ENCODE measurements around the gene NTM. TPM values are rescaled to one million over a fixed set of nuclear protein-coding genes. Genes with fewer than 3 reads are reported as not detected.

The NTM gene
- total RNA-seq, 2 donors from 2014 or later = not detected

GRCh38 chr11:131982154-131982553 is 611.7 kb downstream of the NTM start:
- H3K4me3 ChIP-seq = no peak overlapping the region
- no peaks in the 10 kb centered on the region for H3K36me3 ChIP-seq
- DNase-seq (ENCODE audit: low spot score) = no peak
- no peak for ATAC-seq (ENCODE audit: insufficient number of reproducible peaks, low FRiP score, low read depth)
- no peaks in the 10 kb centered on the region for H3K27me3 ChIP-seq (replicated peaks; ENCODE audit: insufficient read depth)
- H3K9me3 ChIP-seq = no peaks in the 10 kb centered on the region
- no peak for TF ChIP-seq CTCF (IDR thresholded peaks at IDR 0.05)
- no peak overlapping the region for H3K27ac ChIP-seq
- no peaks in the 10 kb centered on the region for H3K4me1 ChIP-seq (ENCODE audit: control insufficient read depth in 1 of 2, low read depth in 2 of 2)

GRCh38 chr11:131985846-131986301 is 615.5 kb downstream of the NTM start:
- ATAC-seq (ENCODE audit: insufficient number of reproducible peaks, low FRiP score, low read depth) = no peak
- no peak for TF ChIP-seq CTCF (IDR thresholded peaks at IDR 0.05)
- H3K4me3 ChIP-seq = no peak overlapping the region
- DNase-seq (ENCODE audit: low spot score) = no peak
- H3K9me3 ChIP-seq = no peaks in the 10 kb centered on the region
- no peaks in the 10 kb centered on the region for H3K4me1 ChIP-seq (ENCODE audit: control insufficient read depth in 1 of 2, low read depth in 2 of 2)
- no peaks in the 10 kb centered on the region for H3K36me3 ChIP-seq
- no peak overlapping the region for H3K27ac ChIP-seq
- H3K27me3 ChIP-seq (replicated peaks; ENCODE audit: insufficient read depth) = no peaks in the 10 kb centered on the region

- H3K4me3 ChIP-seq = no peak overlapping the region
- H3K27ac ChIP-seq = no peak overlapping the region
- no peak for ATAC-seq (ENCODE audit: insufficient number of reproducible peaks, low FRiP score, low read depth)
- DNase-seq (ENCODE audit: low spot score) = no peak
- no peaks in the 10 kb centered on the region for H3K9me3 ChIP-seq
- no peaks in the 10 kb centered on the region for H3K36me3 ChIP-seq
- H3K4me1 ChIP-seq (ENCODE audit: control insufficient read depth in 1 of 2, low read depth in 2 of 2) = no peaks in the 10 kb centered on the region
- H3K27me3 ChIP-seq (replicated peaks; ENCODE audit: insufficient read depth) = no peaks in the 10 kb centered on the region
- no peak for TF ChIP-seq CTCF (IDR thresholded peaks at IDR 0.05)
Measured at GRCh38 chr11:131987703-131988102, 617.3 kb downstream of the NTM start.

GRCh38 chr11:131991606-131992005 is 621.2 kb downstream of the NTM start:
- H3K27me3 ChIP-seq (replicated peaks; ENCODE audit: insufficient read depth) = no peaks in the 10 kb centered on the region
- H3K4me3 ChIP-seq = no peak overlapping the region
- H3K9me3 ChIP-seq = no peaks in the 10 kb centered on the region
- H3K36me3 ChIP-seq = no peaks in the 10 kb centered on the region
- no peak overlapping the region for H3K27ac ChIP-seq
- H3K4me1 ChIP-seq (ENCODE audit: control insufficient read depth in 1 of 2, low read depth in 2 of 2) = no peaks in the 10 kb centered on the region
- DNase-seq (ENCODE audit: low spot score) = no peak
- no peak for ATAC-seq (ENCODE audit: insufficient number of reproducible peaks, low FRiP score, low read depth)
- TF ChIP-seq CTCF (IDR thresholded peaks at IDR 0.05) = no peak

GRCh38 chr11:131993246-131993645 is 622.8 kb downstream of the NTM start:
- Histone ChIP-seq H3K9me3 (no peaks in the 10 kb centered on the region), H3K27me3 (replicated peaks; ENCODE audit: insufficient read depth) (no peaks in the 10 kb centered on the region)
- DNase-seq (ENCODE audit: low spot score) = no peak

More at GRCh38 chr11:131993246-131993645, 622.8 kb downstream of the NTM start:
- Histone ChIP-seq H3K27ac (no peak overlapping the region), H3K4me3 (no peak overlapping the region), H3K36me3 (no peaks in the 10 kb centered on the region), H3K4me1 (ENCODE audit: control insufficient read depth in 1 of 2, low read depth in 2 of 2) (no peaks in the 10 kb centered on the region)
- TF ChIP-seq CTCF (IDR thresholded peaks at IDR 0.05) = no peak
- ATAC-seq (ENCODE audit: insufficient number of reproducible peaks, low FRiP score, low read depth) = no peak
